ENCODE results near the gene ZBBX.

The ZBBX gene

GRCh38 chr3:167300207-167300606 lies 79.9 kb downstream of the ZBBX start:
- DNase-seq (ENCODE audit: low spot score in 2 of 2) (no peak), ATAC-seq (replicated peaks; ENCODE audit: extremely low read depth, poor library complexity, severe bottlenecking) (no peak)
- no peak overlapping the region for H3K27ac Mint-ChIP-seq (ENCODE audit: low read depth)
- no peaks in the 10 kb centered on the region for H3K4me1 Mint-ChIP-seq
- peaks cover 7% of the 10 kb centered on the region for H3K9me3 Mint-ChIP-seq
- no peaks in the 10 kb centered on the region for H3K27me3 Mint-ChIP-seq
- no peaks in the 10 kb centered on the region for H3K36me3 Mint-ChIP-seq (ENCODE audit: insufficient read depth)
- H3K4me3 Mint-ChIP-seq: no peak overlapping the region

GRCh38 chr3:167289435-167289834 lies 90.7 kb downstream of the ZBBX start:
- Mint-ChIP-seq H3K27ac (ENCODE audit: low read depth) (no peak overlapping the region), H3K36me3 (ENCODE audit: insufficient read depth) (no peaks in the 10 kb centered on the region), H3K4me3 (no peak overlapping the region), H3K9me3 (peaks cover 24% of the 10 kb centered on the region), H3K4me1 (no peaks in the 10 kb centered on the region), H3K27me3 (no peaks in the 10 kb centered on the region)
- no peak for ATAC-seq (replicated peaks; ENCODE audit: extremely low read depth, poor library complexity, severe bottlenecking)
- no peak for DNase-seq (ENCODE audit: low spot score in 2 of 2)

- ATAC-seq (replicated peaks; ENCODE audit: extremely low read depth, poor library complexity, severe bottlenecking) (no peak), DNase-seq (ENCODE audit: low spot score in 2 of 2) (no peak)
- Mint-ChIP-seq H3K36me3 (ENCODE audit: insufficient read depth) (no peaks in the 10 kb centered on the region), H3K27me3 (no peaks in the 10 kb centered on the region), H3K4me3 (no peak overlapping the region), H3K4me1 (no peaks in the 10 kb centered on the region), H3K27ac (ENCODE audit: low read depth) (no peak overlapping the region), H3K9me3 (peaks cover 24% of the 10 kb centered on the region)
These were observed 91.4 kb downstream of the ZBBX start for GRCh38 chr3:167288737-167289136.

GRCh38 chr3:167287308-167287707 lies 92.8 kb downstream of the ZBBX start:
- no peak overlapping the region for H3K4me3 Mint-ChIP-seq
- no peak for ATAC-seq (replicated peaks; ENCODE audit: extremely low read depth, poor library complexity, severe bottlenecking)

GRCh38 chr3:167274141-167274874 lies 105.8 kb downstream of the ZBBX start:
- H3K4me3 Mint-ChIP-seq: no peak overlapping the region
- H3K27me3 Mint-ChIP-seq: no peaks in the 10 kb centered on the region
- no peaks in the 10 kb centered on the region for H3K4me1 Mint-ChIP-seq
- H3K9me3 Mint-ChIP-seq: peaks cover 18% of the 10 kb centered on the region
- ATAC-seq (replicated peaks; ENCODE audit: extremely low read depth, poor library complexity, severe bottlenecking): no peak
- peaks cover 2% of the 10 kb centered on the region for H3K36me3 Mint-ChIP-seq (ENCODE audit: insufficient read depth)
- no peak overlapping the region for H3K27ac Mint-ChIP-seq (ENCODE audit: low read depth)
- DNase-seq (ENCODE audit: low spot score in 2 of 2): no peak

More at GRCh38 chr3:167287308-167287707, 92.8 kb downstream of the ZBBX start:
- Mint-ChIP-seq H3K36me3 (ENCODE audit: insufficient read depth) (no peaks in the 10 kb centered on the region), H3K27me3 (no peaks in the 10 kb centered on the region), H3K27ac (ENCODE audit: low read depth) (no peak overlapping the region), H3K9me3 (peaks cover 19% of the 10 kb centered on the region), H3K4me1 (no peaks in the 10 kb centered on the region)
- no peak for DNase-seq (ENCODE audit: low spot score in 2 of 2)

- H3K9me3 Mint-ChIP-seq: no peaks in the 10 kb centered on the region
- H3K4me1 Mint-ChIP-seq: no peaks in the 10 kb centered on the region
- ATAC-seq (replicated peaks; ENCODE audit: extremely low read depth, poor library complexity, severe bottlenecking): no peak
- H3K36me3 Mint-ChIP-seq (ENCODE audit: insufficient read depth): no peaks in the 10 kb centered on the region
- no peak for DNase-seq (ENCODE audit: low spot score in 2 of 2)
- no peak overlapping the region for H3K4me3 Mint-ChIP-seq
- no peaks in the 10 kb centered on the region for H3K27me3 Mint-ChIP-seq
- H3K27ac Mint-ChIP-seq (ENCODE audit: low read depth): no peak overlapping the region
These were observed 127.1 kb downstream of the ZBBX start for GRCh38 chr3:167253037-167253436.

GRCh38 chr3:167251678-167252077 lies 128.4 kb downstream of the ZBBX start:
- ATAC-seq (replicated peaks; ENCODE audit: extremely low read depth, poor library complexity, severe bottlenecking) (no peak), DNase-seq (ENCODE audit: low spot score in 2 of 2) (no peak)
- H3K4me3 Mint-ChIP-seq: no peak overlapping the region
- H3K27me3 Mint-ChIP-seq: no peaks in the 10 kb centered on the region
- H3K9me3 Mint-ChIP-seq: no peaks in the 10 kb centered on the region
- no peaks in the 10 kb centered on the region for H3K36me3 Mint-ChIP-seq (ENCODE audit: insufficient read depth)
- H3K4me1 Mint-ChIP-seq: no peaks in the 10 kb centered on the region
- H3K27ac Mint-ChIP-seq (ENCODE audit: low read depth): no peak overlapping the region

- H3K4me1 Mint-ChIP-seq: no peaks in the 10 kb centered on the region
These were observed 133.8 kb downstream of the ZBBX start for GRCh38 chr3:167246252-167246651.

GRCh38 chr3:167241048-167241845 lies 138.8 kb downstream of the ZBBX start:
- H3K27me3 Mint-ChIP-seq: no peaks in the 10 kb centered on the region
- DNase-seq (ENCODE audit: low spot score in 2 of 2) (no peak), ATAC-seq (replicated peaks; ENCODE audit: extremely low read depth, poor library complexity, severe bottlenecking) (no peak)
- H3K4me3 Mint-ChIP-seq: no peak overlapping the region
- H3K4me1 Mint-ChIP-seq: no peaks in the 10 kb centered on the region
- no peak overlapping the region for H3K27ac Mint-ChIP-seq (ENCODE audit: low read depth)
- no peaks in the 10 kb centered on the region for H3K36me3 Mint-ChIP-seq (ENCODE audit: insufficient read depth)
- peaks cover 12% of the 10 kb centered on the region for H3K9me3 Mint-ChIP-seq

More at GRCh38 chr3:167246252-167246651, 133.8 kb downstream of the ZBBX start:
- ATAC-seq (replicated peaks; ENCODE audit: extremely low read depth, poor library complexity, severe bottlenecking) (no peak), DNase-seq (ENCODE audit: low spot score in 2 of 2) (no peak)
- Mint-ChIP-seq H3K27me3 (no peaks in the 10 kb centered on the region), H3K4me3 (no peak overlapping the region), H3K27ac (ENCODE audit: low read depth) (no peak overlapping the region), H3K9me3 (peaks cover 6% of the 10 kb centered on the region), H3K36me3 (ENCODE audit: insufficient read depth) (no peaks in the 10 kb centered on the region)

- ATAC-seq (replicated peaks; ENCODE audit: extremely low read depth, poor library complexity, severe bottlenecking) (no peak), DNase-seq (ENCODE audit: low spot score in 2 of 2) (no peak)
- H3K27ac Mint-ChIP-seq (ENCODE audit: low read depth): no peak overlapping the region
- H3K9me3 Mint-ChIP-seq: peaks cover 11% of the 10 kb centered on the region
- H3K27me3 Mint-ChIP-seq: no peaks in the 10 kb centered on the region
- no peaks in the 10 kb centered on the region for H3K36me3 Mint-ChIP-seq (ENCODE audit: insufficient read depth)
- H3K4me3 Mint-ChIP-seq: no peak overlapping the region
- no peaks in the 10 kb centered on the region for H3K4me1 Mint-ChIP-seq
These were observed 152.0 kb downstream of the ZBBX start for GRCh38 chr3:167228135-167228534.

- ATAC-seq (replicated peaks; ENCODE audit: extremely low read depth, poor library complexity, severe bottlenecking) (no peak), DNase-seq (ENCODE audit: low spot score in 2 of 2) (no peak)
- no peaks in the 10 kb centered on the region for H3K27me3 Mint-ChIP-seq
- peaks cover 7% of the 10 kb centered on the region for H3K9me3 Mint-ChIP-seq
- no peak overlapping the region for H3K4me3 Mint-ChIP-seq
- no peaks in the 10 kb centered on the region for H3K4me1 Mint-ChIP-seq
- H3K36me3 Mint-ChIP-seq (ENCODE audit: insufficient read depth): no peaks in the 10 kb centered on the region
- no peak overlapping the region for H3K27ac Mint-ChIP-seq (ENCODE audit: low read depth)
These were observed 154.3 kb downstream of the ZBBX start for GRCh38 chr3:167225821-167226220.

GRCh38 chr3:167209011-167209410 lies 171.1 kb downstream of the ZBBX start:
- ATAC-seq (replicated peaks; ENCODE audit: extremely low read depth, poor library complexity, severe bottlenecking) (no peak), DNase-seq (ENCODE audit: low spot score in 2 of 2) (no peak)
- H3K27me3 Mint-ChIP-seq: no peaks in the 10 kb centered on the region
- H3K9me3 Mint-ChIP-seq: peaks cover 14% of the 10 kb centered on the region
- H3K4me3 Mint-ChIP-seq: no peak overlapping the region
- H3K4me1 Mint-ChIP-seq: no peaks in the 10 kb centered on the region
- no peak overlapping the region for H3K27ac Mint-ChIP-seq (ENCODE audit: low read depth)
- no peaks in the 10 kb centered on the region for H3K36me3 Mint-ChIP-seq (ENCODE audit: insufficient read depth)

GRCh38 chr3:167203062-167203461 lies 177.0 kb downstream of the ZBBX start:
- no peak overlapping the region for H3K4me3 Mint-ChIP-seq
- peaks cover 5% of the 10 kb centered on the region for H3K9me3 Mint-ChIP-seq
- H3K27ac Mint-ChIP-seq (ENCODE audit: low read depth): no peak overlapping the region
- H3K36me3 Mint-ChIP-seq (ENCODE audit: insufficient read depth): no peaks in the 10 kb centered on the region
- no peaks in the 10 kb centered on the region for H3K4me1 Mint-ChIP-seq
- ATAC-seq (replicated peaks; ENCODE audit: extremely low read depth, poor library complexity, severe bottlenecking) (no peak), DNase-seq (ENCODE audit: low spot score in 2 of 2) (no peak)
- no peaks in the 10 kb centered on the region for H3K27me3 Mint-ChIP-seq
